GM19240 (cell line): ENCODE measurements around the gene MON1B.
"Not testable (repeated sequence)": the region's sequence is repeated elsewhere in the genome, so short reads cannot be mapped to it uniquely, and the experiment has no call there.

Experiments used
- DNase-seq: peaks from one replicate; pipeline ENCODE4 v3.0.0; 2011; ENCODE audit warnings: low spot score; ENCODE audit not compliant: insufficient read length

MON1B gene

GRCh38 chr16:77190478-77191258, at the start of gene MON1B:
TSS of gene MON1B (plus strand) at chr16:77191190. CDS start at chr16:77191486, 296 bp downstream.
- peak; percentile 94 for DNase-seq

- no peak for DNase-seq
These were observed 47.6 kb upstream of the MON1B start for GRCh38 chr16:77143364-77143763.

- no peak for DNase-seq
These were observed 42.9 kb upstream of the MON1B start for GRCh38 chr16:77148121-77148520.

- DNase-seq, result no peak
These were observed 33.5 kb upstream of the MON1B start for GRCh38 chr16:77157346-77158058.

- no peak for DNase-seq
These were observed 32.7 kb upstream of the MON1B start for GRCh38 chr16:77158293-77158692.

- no peak for DNase-seq
These were observed 26.0 kb upstream of the MON1B start for GRCh38 chr16:77165006-77165405.

GRCh38 chr16:77165536-77166236, 25.3 kb upstream of the MON1B start:
- DNase-seq, result not testable (repeated sequence)

GRCh38 chr16:77166726-77167125, 24.3 kb upstream of the MON1B start:
- DNase-seq, result no peak

GRCh38 chr16:77168901-77169300, 22.1 kb upstream of the MON1B start:
- DNase-seq, result no peak

- DNase-seq, result peak; percentile 30
These were observed 21.2 kb upstream of the MON1B start for GRCh38 chr16:77169650-77170236.

GRCh38 chr16:77170805-77171204, 20.2 kb upstream of the MON1B start:
- DNase-seq, result no peak

- DNase-seq, result peak; percentile 27
These were observed 19.0 kb upstream of the MON1B start for GRCh38 chr16:77171745-77172635.

GRCh38 chr16:77172951-77173350, 18.0 kb upstream of the MON1B start:
- no peak for DNase-seq

GRCh38 chr16:77183137-77183536, 7.9 kb upstream of the MON1B start:
- DNase-seq, result no peak

- not testable (repeated sequence) for DNase-seq
These were observed 4.7 kb upstream of the MON1B start for GRCh38 chr16:77186298-77186697.

- no peak for DNase-seq
These were observed 856 bp upstream of the MON1B start for GRCh38 chr16:77190190-77190477.

GRCh38 chr16:77191259-77191969, 424 bp downstream of the MON1B start:
- DNase-seq, result peak; percentile 26

- DNase-seq, result no peak
These were observed 2.4 kb downstream of the MON1B start for GRCh38 chr16:77193377-77193776.

GRCh38 chr16:77194295-77195231, 3.6 kb downstream of the MON1B start:
- no peak for DNase-seq
